ENCODE data around the gene UXT. TPM values are rescaled to one million over a fixed set of nuclear protein-coding genes. Genes with fewer than 3 reads are reported as not detected.
A peak's percentile ranks its signal among the peaks of the same experiment; 100 is the strongest.

The UXT gene
- total RNA-seq, 2 experiments from 2014 or later, result 171 to 284 TPM

DNA sequence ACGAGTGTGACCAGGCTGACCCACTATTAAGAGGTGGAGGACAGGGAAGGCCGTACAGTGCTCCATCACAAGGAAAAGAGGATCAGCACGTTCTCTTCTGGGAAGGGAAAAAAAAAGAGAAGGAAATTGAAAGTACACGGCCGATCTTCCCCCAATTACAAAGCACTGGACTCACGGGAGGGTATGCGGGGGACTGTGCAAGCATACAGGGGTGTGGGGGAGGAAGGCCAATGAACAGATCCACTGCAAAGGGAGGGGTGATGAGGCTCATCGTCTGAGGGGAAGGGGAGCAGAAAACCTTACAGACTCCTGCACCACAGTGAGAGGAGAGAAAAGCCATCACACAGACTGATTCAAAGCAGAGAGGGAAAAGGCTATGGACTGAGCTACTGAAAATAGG is 9.7 kb downstream of the UXT start:
- CTCF ChIA-PET (ENCODE audit: unreplicated experiment), result no interaction called here
- Histone ChIP-seq H3K4me2 (ENCODE audit: low read length) (peak overlapping the region; percentile 92), H3K4me1 (ENCODE audit: insufficient read depth, low read length, poor library complexity, severe bottlenecking) (peaks cover 21% of the 10 kb centered on the region), H3K27ac (ENCODE audit: low read depth, low read length, poor library complexity, severe bottlenecking) (peak overlapping the region; percentile 25), H3K79me2 (ENCODE audit: insufficient read depth, low read depth, low read length) (peaks cover 19% of the 10 kb centered on the region; the same call in 1 of the 2 replicates), H3K9me3 (ENCODE audit: low read length) (no peaks in the 10 kb centered on the region), H3K4me3 (ENCODE audit: low read depth, low read length, poor library complexity, severe bottlenecking) (peak overlapping the region; percentile 96), H2AFZ (ENCODE audit: low read length) (no peak overlapping the region), H3K36me3 (ENCODE audit: insufficient read depth, low read length) (peaks cover 42% of the 10 kb centered on the region), H3K9me2 (ENCODE audit: insufficient read depth, low read length) (no peaks in the 10 kb centered on the region), H4K20me1 (ENCODE audit: insufficient read depth, low read length) (no peaks in the 10 kb centered on the region)
- DNase-seq (ENCODE audit: low spot score), result no peak
- POLR2A ChIA-PET, result interaction anchor here (0.6 to 0.9 kb wide), 2 partner anchors 156 to 278 kb away, joined by 4 to 10 read pairs; no protein-coding TSS in a partner anchor
- no TSS peak for BruUV-seq (replicated peaks)
- TF ChIP-seq, protein P1, sequence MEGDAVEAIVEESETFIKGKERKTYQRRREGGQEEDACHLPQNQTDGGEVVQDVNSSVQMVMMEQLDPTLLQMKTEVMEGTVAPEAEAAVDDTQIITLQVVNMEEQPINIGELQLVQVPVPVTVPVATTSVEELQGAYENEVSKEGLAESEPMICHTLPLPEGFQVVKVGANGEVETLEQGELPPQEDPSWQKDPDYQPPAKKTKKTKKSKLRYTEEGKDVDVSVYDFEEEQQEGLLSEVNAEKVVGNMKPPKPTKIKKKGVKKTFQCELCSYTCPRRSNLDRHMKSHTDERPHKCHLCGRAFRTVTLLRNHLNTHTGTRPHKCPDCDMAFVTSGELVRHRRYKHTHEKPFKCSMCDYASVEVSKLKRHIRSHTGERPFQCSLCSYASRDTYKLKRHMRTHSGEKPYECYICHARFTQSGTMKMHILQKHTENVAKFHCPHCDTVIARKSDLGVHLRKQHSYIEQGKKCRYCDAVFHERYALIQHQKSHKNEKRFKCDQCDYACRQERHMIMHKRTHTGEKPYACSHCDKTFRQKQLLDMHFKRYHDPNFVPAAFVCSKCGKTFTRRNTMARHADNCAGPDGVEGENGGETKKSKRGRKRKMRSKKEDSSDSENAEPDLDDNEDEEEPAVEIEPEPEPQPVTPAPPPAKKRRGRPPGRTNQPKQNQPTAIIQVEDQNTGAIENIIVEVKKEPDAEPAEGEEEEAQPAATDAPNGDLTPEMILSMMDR (conservative IDR thresholded peaks at IDR 0.05; ENCODE audit: low read length), result no peak
- TF ChIP-seq EZH2phosphoT487 (IDR thresholded peaks at IDR 0.05; ENCODE audit: borderline replicate concordance, low read depth, low read length), result no peak
- intact Hi-C loops (cut with micrococcal nuclease; ENCODE audit: unreplicated experiment), result loop anchor here (10.0 kb wide), 1 partner anchor 154 kb away; no protein-coding TSS in a partner anchor

- Histone ChIP-seq H3K9me2 (ENCODE audit: insufficient read depth, low read length) (no peaks in the 10 kb centered on the region), H2AFZ (ENCODE audit: low read length) (no peak overlapping the region), H4K20me1 (ENCODE audit: insufficient read depth, low read length) (no peaks in the 10 kb centered on the region), H3K79me2 (ENCODE audit: insufficient read depth, low read depth, low read length) (peaks cover 19% of the 10 kb centered on the region; the same call in 1 of the 2 replicates), H3K36me3 (ENCODE audit: insufficient read depth, low read length) (peaks cover 42% of the 10 kb centered on the region), H3K4me1 (ENCODE audit: insufficient read depth, low read length, poor library complexity, severe bottlenecking) (peaks cover 21% of the 10 kb centered on the region), H3K27ac (ENCODE audit: low read depth, low read length, poor library complexity, severe bottlenecking) (no peak overlapping the region), H3K9me3 (ENCODE audit: low read length) (no peaks in the 10 kb centered on the region), H3K4me2 (ENCODE audit: low read length) (peak overlapping the region; percentile 92), H3K4me3 (ENCODE audit: low read depth, low read length, poor library complexity, severe bottlenecking) (peak overlapping the region; percentile 96)
- no peak for DNase-seq (ENCODE audit: low spot score)
- ChIA-PET CTCF (ENCODE audit: unreplicated experiment) (no interaction called here), POLR2A (interaction anchor here (0.6 kb wide), 1 partner anchor 125 kb away, joined by 3 read pairs; no protein-coding TSS in a partner anchor)
- intact Hi-C loops (cut with micrococcal nuclease; ENCODE audit: unreplicated experiment), result loop anchor here (10.0 kb wide), 1 partner anchor 154 kb away; no protein-coding TSS in a partner anchor
- no peak for TF ChIP-seq EZH2phosphoT487 (IDR thresholded peaks at IDR 0.05; ENCODE audit: borderline replicate concordance, low read depth, low read length)
- TF ChIP-seq, protein P1 (conservative IDR thresholded peaks at IDR 0.05; ENCODE audit: low read length), result no peak
- no TSS peak for BruUV-seq (replicated peaks)
These were observed 10.6 kb downstream of the UXT start for GRCh38 chrX:47648376-47648775.

DNA sequence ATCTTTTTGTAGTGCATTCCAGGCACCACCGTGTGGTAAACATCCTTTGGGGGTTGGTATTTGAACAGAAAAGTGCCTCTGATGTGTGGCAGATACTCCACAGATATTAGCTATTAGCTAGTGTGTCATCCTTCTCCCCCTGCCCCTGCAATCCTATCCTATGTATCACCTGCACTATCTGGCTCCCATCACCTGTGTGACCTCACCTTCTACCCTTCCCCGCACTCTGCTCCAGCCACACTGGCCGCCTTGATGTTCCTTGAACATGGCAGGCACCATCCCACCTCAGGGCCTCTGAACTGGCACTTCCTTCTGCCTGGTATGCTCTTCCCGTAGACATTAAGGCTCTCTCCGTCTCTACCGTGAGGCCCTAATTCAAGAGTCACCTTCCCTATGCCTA is 12.3 kb downstream of the UXT start:
- no peak for TF ChIP-seq EZH2phosphoT487 (IDR thresholded peaks at IDR 0.05; ENCODE audit: borderline replicate concordance, low read depth, low read length)
- TF ChIP-seq, protein P1 (conservative IDR thresholded peaks at IDR 0.05; ENCODE audit: low read length), result no peak
- Histone ChIP-seq H3K9me2 (ENCODE audit: insufficient read depth, low read length) (no peaks in the 10 kb centered on the region), H3K79me2 (ENCODE audit: insufficient read depth, low read depth, low read length) (peaks cover 19% of the 10 kb centered on the region; the same call in 1 of the 2 replicates), H3K4me3 (ENCODE audit: low read depth, low read length, poor library complexity, severe bottlenecking) (no peak overlapping the region), H3K4me2 (ENCODE audit: low read length) (no peak overlapping the region), H4K20me1 (ENCODE audit: insufficient read depth, low read length) (no peaks in the 10 kb centered on the region), H3K9me3 (ENCODE audit: low read length) (no peaks in the 10 kb centered on the region), H3K36me3 (ENCODE audit: insufficient read depth, low read length) (peaks cover 41% of the 10 kb centered on the region), H3K4me1 (ENCODE audit: insufficient read depth, low read length, poor library complexity, severe bottlenecking) (peaks cover 18% of the 10 kb centered on the region), H3K27ac (ENCODE audit: low read depth, low read length, poor library complexity, severe bottlenecking) (no peak overlapping the region), H2AFZ (ENCODE audit: low read length) (no peak overlapping the region)
- ChIA-PET POLR2A (no interaction called here), CTCF (ENCODE audit: unreplicated experiment) (no interaction called here)
- intact Hi-C loops (cut with micrococcal nuclease; ENCODE audit: unreplicated experiment), result loop anchor here (10.0 kb wide), 1 partner anchor 152 kb away; no protein-coding TSS in a partner anchor
- no peak for DNase-seq (ENCODE audit: low spot score)
- no TSS peak for BruUV-seq (replicated peaks)

Measured in OCI-LY7 (cell line).